Brain microvascular endothelial cell (primary cell): ENCODE data around the gene TKTL1.
"Not testable (repeated sequence)": the region's sequence is repeated elsewhere in the genome, so short reads cannot be mapped to it uniquely, and the experiment has no call there.

ENCODE experiments used
- DNase-seq: peaks from one replicate; pipeline ENCODE4 v3.0.0-alpha.2; 2020
- H3K27ac ChIP-seq: fragments of 250-450 bp; sonication (Bioruptor Pico); 2 replicates; pipeline ENCODE4 v1.5.1; 2020; ENCODE audit warnings: mild to moderate bottlenecking, moderate library complexity
- H3K27me3 ChIP-seq: fragments of 250-450 bp; sonication (Bioruptor Pico); replicated peaks from 2 replicates; pipeline ENCODE4 v1.5.1; 2020; ENCODE audit warnings: mild to moderate bottlenecking
- H3K36me3 ChIP-seq: fragments of 250-450 bp; sonication (Bioruptor Pico); replicated peaks from 2 replicates; pipeline ENCODE4 v1.5.1; 2020; ENCODE audit warnings: mild to moderate bottlenecking
- H3K4me3 ChIP-seq: 2 replicates; pipeline ENCODE4 v1.5.1; 2011; ENCODE audit warnings: low read depth, mild to moderate bottlenecking, control low read depth, low read length, moderate library complexity
- in situ Hi-C: cut with HindIII; loops from 2 replicates; pipeline ENCODE4 v1.10.0; 2017; ENCODE audit warnings: low sequenced_read_pairs, low pct_ligation_motif_present
- TF ChIP-seq, protein P1 (sequence below): IDR thresholded peaks from 2 replicates; pipeline ENCODE4 v1.5.1; 2011; ENCODE audit warnings: low read depth, mild to moderate bottlenecking, moderate library complexity, low read length, control low read depth, inconsistent platforms; ENCODE audit errors: missing control alignments

Gene TKTL1

DNA sequence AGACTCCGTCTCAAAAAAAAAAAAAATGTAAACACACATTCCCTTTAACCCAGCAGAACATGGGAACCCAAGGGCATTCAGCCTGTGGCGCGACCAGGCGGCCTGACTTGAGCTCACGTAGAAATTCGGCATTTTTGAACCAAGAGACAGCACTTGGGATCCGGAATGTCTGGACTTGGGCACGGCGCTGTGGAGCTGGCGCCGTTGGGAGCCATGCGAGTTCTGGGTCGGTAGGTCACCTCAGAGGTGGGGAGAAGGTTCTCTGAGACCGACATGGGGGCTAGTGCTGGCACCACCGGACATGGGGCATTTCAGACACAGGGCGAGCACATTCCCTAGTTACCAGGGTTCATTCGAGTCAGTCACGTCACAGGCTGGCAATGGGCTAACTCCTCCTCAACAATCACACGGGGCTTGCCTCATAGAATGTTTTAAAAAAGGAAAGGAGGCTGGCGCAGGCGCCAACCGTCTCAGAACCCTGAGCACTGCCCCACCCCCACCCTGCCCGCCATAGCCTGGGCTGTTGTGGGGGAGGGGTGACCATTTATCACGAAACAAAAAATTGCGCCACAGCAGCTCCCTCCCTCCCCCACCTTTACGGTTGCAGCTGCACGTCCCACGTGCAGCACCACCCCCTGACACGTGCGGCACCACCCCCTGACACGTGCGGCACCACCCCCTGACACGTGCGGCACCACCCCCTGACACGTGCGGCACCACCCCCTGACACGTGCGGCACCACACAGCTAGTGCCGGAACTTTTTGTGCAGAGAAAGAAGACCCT, 612 bp upstream of the TKTL1 start, which contains the start of gene TEX28:
TSS of gene TEX28 (minus strand) at position 334 of the 784 bp plus-strand sequence. CDS start 3,007 bp downstream, outside the sequence.
- TF ChIP-seq, protein P1, sequence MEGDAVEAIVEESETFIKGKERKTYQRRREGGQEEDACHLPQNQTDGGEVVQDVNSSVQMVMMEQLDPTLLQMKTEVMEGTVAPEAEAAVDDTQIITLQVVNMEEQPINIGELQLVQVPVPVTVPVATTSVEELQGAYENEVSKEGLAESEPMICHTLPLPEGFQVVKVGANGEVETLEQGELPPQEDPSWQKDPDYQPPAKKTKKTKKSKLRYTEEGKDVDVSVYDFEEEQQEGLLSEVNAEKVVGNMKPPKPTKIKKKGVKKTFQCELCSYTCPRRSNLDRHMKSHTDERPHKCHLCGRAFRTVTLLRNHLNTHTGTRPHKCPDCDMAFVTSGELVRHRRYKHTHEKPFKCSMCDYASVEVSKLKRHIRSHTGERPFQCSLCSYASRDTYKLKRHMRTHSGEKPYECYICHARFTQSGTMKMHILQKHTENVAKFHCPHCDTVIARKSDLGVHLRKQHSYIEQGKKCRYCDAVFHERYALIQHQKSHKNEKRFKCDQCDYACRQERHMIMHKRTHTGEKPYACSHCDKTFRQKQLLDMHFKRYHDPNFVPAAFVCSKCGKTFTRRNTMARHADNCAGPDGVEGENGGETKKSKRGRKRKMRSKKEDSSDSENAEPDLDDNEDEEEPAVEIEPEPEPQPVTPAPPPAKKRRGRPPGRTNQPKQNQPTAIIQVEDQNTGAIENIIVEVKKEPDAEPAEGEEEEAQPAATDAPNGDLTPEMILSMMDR = no peak
- in situ Hi-C loops = no loop called here
- Histone ChIP-seq H3K36me3 (no peaks in the 10 kb centered on the region), H3K27me3 (no peaks in the 10 kb centered on the region), H3K27ac (no peak within 1 kb of the TSS), H3K4me3 (no peak within 1 kb of the TSS)
- no peak for DNase-seq

GRCh38 chrX:154296731-154297130, 1.1 kb downstream of the TKTL1 start:
- in situ Hi-C loops = no loop called here
- Histone ChIP-seq H3K27me3 (no peaks in the 10 kb centered on the region), H3K36me3 (no peaks in the 10 kb centered on the region), H3K4me3 (no peak overlapping the region), H3K27ac (no peak overlapping the region)
- DNase-seq = no peak
- TF ChIP-seq, protein P1 = no peak

- no peak for DNase-seq
Measured at GRCh38 chrX:154298312-154298711, 2.7 kb downstream of the TKTL1 start.

GRCh38 chrX:154300816-154301215, 5.2 kb downstream of the TKTL1 start:
- no peaks in the 10 kb centered on the region for H3K36me3 ChIP-seq
- H3K4me3 ChIP-seq = no peak overlapping the region
- DNase-seq = no peak
- in situ Hi-C loops = no loop called here
- H3K27ac ChIP-seq = no peak overlapping the region
- TF ChIP-seq, protein P1 = no peak
- H3K27me3 ChIP-seq = no peaks in the 10 kb centered on the region

More at GRCh38 chrX:154298312-154298711, 2.7 kb downstream of the TKTL1 start:
- TF ChIP-seq, protein P1 = no peak
- no peaks in the 10 kb centered on the region for H3K36me3 ChIP-seq
- no peaks in the 10 kb centered on the region for H3K27me3 ChIP-seq
- H3K27ac ChIP-seq = no peak overlapping the region
- in situ Hi-C loops = no loop called here
- no peak overlapping the region for H3K4me3 ChIP-seq

GRCh38 chrX:154302998-154303397, 7.4 kb downstream of the TKTL1 start:
- H3K27ac ChIP-seq, H3K36me3 ChIP-seq, in situ Hi-C loops, DNase-seq, H3K4me3 ChIP-seq, H3K27me3 ChIP-seq: not testable (repeated sequence)

- no peak overlapping the region for H3K27ac ChIP-seq
- no peaks in the 10 kb centered on the region for H3K27me3 ChIP-seq
- TF ChIP-seq, protein P1 = no peak
- H3K36me3 ChIP-seq = no peaks in the 10 kb centered on the region
- DNase-seq = no peak
- no peak overlapping the region for H3K4me3 ChIP-seq
- in situ Hi-C loops = no loop called here
Measured at GRCh38 chrX:154303476-154303875, 7.9 kb downstream of the TKTL1 start.
